Umbilical cord (tissue), 2 donors: ENCODE measurements around the gene SNAPC3. TPM values are rescaled to one million over a fixed set of nuclear protein-coding genes. Genes with fewer than 3 reads are reported as not detected.
"Not testable (repeated sequence)": the region's sequence is repeated elsewhere in the genome, so short reads cannot be mapped to it uniquely, and the experiment has no call there.

Source experiments
- DNase-seq: peaks from one replicate; pipeline ENCODE4 v3.0.0-alpha.2; 2015; ENCODE audit warnings: low spot score
- total RNA-seq: library from RNA; depleted of rRNA; stranded (reverse); fragments of >200 nt; gene quantifications from one replicate; pipeline ENCODE4 v1.2.3, GENCODE V29; 2014; ENCODE audit warnings: low replicate concordance; ENCODE audit not compliant: insufficient read depth

Gene SNAPC3
- total RNA-seq, 1 donor from 2014 or later, result 43.8 TPM

DNA sequence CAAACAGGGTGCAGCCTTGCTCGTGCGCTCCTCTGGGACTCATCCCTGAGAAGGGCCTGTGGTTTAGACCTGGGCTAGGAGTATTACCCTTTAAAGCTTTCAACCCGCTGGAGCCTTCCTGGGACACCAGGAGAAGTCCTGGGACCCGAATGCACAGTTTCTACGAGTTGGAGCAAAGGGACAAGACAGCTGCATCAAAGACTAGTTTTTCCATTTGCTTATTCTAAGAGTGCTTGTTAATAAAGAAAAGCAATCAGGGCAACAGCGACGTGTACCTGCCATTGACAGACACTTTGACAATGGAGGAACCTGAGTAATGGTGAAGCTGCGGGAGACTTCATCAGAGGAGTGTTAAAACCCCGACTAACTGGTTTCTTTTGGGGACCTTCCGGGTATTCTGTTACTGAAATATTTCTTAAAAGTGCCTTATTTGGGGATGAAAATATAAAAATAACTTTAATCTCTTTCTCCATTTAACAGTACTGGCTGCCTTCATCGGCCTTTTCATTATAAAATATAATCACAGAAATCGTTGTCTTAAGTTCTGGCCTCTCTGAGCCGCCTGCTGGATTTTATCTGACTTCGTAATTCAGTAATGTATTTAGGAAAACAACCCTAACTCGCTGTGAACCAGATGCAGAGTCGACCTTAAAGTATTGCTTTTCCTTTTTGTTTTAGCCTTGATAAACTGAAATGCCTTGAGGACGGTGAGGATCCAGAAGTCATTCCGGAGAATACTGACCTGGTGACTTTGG is 732 bp downstream of the SNAPC3 start:
- DNase-seq, result peak; percentile 54

DNA sequence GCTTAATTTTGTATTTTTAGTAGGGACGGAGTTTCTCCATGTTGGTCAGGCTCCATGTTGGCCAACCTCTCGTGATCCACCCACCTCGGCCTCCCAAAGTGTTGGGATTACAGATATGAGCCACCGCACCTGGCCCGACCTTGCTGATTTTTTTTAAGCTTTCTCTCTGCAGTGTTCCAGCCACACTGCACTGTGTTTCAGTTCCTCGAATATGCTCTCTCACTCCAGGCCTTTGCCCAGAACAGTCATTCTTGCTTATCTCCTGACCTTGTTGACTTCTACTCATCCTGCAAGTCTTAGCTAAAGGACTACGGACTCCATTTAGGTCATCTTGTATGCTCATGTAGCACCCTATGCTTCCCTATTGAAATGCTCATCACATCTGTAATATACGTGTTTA is 3.3 kb downstream of the SNAPC3 start:
- DNase-seq, result no peak

GRCh38 chr9:15427702-15428101 is 5.0 kb downstream of the SNAPC3 start:
- DNase-seq, result not testable (repeated sequence)

DNA sequence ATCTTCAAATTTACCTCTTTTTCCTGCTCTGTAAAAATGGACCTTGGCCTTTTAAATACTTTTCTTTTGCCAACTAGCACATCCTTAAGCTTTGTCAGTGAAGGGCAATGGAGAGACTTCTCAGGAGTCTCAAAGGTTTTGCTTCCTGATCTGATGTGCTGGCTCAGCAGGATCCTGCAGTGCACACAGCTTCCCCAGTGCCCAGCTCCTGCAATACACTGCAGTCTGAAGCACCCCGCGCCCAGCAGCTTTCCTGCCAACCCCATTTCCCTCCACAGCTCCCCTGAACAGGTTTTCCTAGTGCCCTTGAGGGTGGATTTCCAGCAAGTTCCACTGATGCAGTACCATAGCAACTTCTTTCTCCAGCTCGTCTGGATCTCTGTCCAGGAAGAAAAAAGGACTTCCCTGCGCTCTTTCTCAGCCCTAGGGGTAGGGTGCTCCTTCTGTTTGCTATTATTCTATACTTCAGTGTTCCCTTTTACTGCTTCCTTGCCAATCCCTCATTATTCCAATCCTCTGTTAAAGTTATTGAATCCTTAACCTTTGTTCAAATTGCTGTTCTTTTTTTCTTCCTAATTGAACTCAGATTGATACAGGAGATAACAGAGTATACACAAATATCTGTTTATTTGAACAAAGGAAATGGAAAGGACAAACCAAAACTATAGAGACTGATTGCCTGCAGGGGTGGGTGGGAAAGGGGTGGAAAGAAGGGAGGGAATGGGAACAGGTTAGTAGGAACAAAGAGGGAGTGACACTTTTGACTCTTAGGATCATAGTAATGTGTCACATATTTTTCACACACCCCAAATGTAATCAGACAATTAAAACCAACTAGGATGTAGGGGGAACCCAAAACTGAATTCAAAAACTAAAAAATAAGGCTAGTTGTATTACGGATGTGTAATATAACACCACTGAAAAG is 8.5 kb downstream of the SNAPC3 start:
- no peak for DNase-seq

GRCh38 chr9:15433191-15433590 is 10.5 kb downstream of the SNAPC3 start:
- no peak for DNase-seq

- DNase-seq, result no peak
These were observed 11.0 kb downstream of the SNAPC3 start for GRCh38 chr9:15433661-15434060.

DNA sequence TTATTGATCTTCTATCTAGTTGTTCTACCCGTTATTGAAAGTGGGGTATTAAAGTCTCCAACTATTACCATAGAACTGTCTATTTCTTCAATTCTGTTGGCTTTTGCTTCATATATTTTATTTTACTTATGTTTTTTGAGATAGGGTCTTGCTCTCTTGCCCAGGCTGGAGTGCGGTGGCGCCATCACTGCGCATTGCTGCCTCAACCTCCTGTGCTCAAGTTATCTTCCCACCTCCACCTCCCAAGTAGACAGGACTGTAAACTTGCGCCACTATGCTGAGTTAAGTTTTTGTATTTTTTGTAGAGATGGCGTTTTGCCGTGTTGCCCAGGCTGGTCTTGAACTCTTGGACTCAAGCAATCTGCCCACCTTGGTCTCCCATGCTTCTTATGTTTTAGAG is 16.2 kb downstream of the SNAPC3 start:
- DNase-seq, result no peak

DNA sequence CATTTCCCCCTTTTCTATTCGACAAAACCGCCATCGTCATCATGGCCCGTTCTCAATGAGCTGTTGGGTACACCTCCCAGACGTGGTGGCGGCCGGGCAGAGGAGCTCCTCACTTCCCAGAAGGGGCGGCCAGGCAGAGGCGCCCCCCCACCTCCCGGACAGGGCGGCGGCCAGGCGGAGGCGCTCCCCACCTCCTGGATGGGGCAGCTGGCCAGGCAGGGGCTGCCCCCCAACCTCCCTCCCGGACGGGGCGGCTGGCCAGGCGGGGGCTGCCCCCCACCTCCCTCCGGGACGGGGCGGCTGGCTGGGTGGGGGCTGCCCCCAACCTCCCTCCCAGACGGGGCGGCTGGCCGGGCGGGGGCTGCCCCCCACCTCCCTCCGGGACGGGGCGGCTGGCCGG is 19.2 kb downstream of the SNAPC3 start:
- not testable (repeated sequence) for DNase-seq

GRCh38 chr9:15442264-15442663 is 19.6 kb downstream of the SNAPC3 start:
- DNase-seq, result not testable (repeated sequence)

GRCh38 chr9:15444141-15444540 is 21.5 kb downstream of the SNAPC3 start:
- no peak for DNase-seq

GRCh38 chr9:15453956-15454355 is 31.3 kb downstream of the SNAPC3 start:
- DNase-seq, result no peak

GRCh38 chr9:15461056-15461455 is 38.4 kb downstream of the SNAPC3 start:
- DNase-seq, result no peak

- no peak for DNase-seq
These were observed 38.9 kb downstream of the SNAPC3 start for GRCh38 chr9:15461601-15462000.

DNA sequence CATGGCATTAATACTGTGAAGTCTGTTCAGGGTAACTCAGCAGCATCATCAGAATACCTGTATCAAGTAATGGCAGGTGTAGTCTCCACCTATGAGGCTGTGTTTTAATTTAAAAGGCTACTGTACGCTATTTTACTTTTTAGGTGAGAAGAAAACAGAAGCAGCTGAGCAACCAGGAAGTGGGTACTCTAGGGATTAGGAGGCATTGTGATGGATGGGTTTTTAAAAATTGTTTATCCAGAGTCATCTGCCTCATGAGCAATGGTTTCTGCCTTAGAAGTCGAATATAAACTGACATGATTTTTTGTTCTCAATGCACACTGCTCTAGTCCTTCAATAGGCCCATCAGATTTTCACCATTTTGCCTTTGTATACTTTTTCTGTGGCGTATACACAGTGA is 45.5 kb downstream of the SNAPC3 start:
- DNase-seq, result no peak

GRCh38 chr9:15469406-15469805 is 46.7 kb downstream of the SNAPC3 start:
- peak; percentile 4 for DNase-seq

DNA sequence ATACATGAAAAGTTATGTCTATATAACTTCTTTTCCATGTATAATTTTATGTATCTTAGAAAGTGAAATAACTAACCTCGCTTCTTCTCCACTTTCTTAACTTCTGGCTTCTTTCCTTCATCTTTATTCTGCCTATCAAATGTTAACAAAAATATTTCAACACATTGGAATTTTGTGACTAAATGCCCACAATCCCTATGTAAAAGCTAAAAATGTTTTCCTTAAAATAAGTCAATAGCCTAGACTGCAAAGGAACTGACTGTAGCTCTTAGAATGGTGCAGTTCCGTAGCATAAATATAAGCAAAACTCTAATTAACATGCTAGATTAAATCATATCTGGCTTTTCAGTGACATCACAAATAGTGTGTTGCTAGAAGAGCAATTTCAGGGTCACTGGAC is 47.2 kb downstream of the SNAPC3 start:
- no peak for DNase-seq

DNA sequence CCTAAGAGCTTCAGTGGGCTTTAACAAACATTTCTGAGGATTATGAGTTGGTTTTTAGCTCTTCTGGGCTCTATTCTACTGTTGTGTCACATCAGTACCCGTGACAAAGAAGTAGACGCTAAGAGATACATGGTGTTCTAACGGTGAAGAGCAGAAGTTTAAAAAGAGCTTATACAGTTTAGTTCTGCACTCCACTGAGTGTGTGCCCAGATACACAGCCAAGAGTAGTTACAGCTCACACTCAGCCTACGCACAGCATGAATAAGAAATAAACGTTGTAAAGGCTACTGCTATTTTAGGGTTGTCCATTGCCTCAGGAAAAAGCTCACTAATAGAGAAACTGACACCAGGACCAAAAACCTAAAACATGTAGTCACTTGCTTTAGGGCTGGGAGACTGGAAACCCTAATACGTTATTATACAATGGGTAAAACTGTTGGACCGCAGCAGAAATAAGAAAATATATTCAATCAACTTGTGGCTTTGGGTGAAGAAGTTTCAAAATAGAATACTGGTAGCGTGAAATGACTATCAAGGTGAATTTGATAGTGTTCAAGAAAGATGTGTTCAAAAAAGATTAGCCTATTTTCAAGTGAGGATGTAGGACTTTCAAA is 53.4 kb downstream of the SNAPC3 start:
- no peak for DNase-seq

DNA sequence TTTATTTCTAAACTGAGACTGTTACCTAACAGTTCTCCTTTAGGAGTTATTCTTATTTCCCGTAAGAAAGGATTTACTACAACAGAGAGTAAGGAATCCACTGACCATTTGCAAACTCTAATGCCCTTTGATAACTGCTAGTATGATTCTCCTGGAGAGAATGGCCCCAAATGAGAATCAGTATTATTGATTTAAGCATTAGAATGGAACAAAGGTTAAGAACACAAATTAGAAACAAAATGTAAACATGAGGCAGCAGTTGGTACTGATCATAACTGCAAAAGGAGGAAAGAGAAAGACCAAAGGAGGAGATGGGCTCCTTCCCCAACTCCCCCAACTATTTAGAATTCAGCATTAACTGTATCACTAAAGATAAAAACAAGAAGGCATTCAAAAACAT is 57.4 kb downstream of the SNAPC3 start:
- no peak for DNase-seq

DNA sequence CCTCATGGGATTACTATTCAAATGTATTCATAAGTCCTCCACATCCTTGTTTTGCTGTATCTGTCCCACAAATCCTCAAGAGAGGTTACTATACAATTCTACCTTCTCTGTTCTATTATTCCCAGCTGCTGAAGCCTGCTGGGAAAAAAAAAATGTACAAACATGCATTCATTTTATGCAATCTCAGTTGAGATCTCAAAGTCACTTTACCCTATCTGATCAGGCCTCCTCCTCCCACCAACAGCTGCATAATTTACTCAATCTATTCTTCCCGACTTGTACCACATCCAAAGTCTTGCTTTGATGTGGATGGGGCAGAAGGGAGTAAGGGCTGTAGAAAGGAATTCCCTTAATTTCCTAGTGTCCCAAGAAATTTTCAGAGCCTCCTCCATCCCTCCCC is 59.5 kb downstream of the SNAPC3 start:
- no peak for DNase-seq

- DNase-seq, result no peak
These were observed 62.1 kb downstream of the SNAPC3 start for GRCh38 chr9:15484802-15485201.

DNA sequence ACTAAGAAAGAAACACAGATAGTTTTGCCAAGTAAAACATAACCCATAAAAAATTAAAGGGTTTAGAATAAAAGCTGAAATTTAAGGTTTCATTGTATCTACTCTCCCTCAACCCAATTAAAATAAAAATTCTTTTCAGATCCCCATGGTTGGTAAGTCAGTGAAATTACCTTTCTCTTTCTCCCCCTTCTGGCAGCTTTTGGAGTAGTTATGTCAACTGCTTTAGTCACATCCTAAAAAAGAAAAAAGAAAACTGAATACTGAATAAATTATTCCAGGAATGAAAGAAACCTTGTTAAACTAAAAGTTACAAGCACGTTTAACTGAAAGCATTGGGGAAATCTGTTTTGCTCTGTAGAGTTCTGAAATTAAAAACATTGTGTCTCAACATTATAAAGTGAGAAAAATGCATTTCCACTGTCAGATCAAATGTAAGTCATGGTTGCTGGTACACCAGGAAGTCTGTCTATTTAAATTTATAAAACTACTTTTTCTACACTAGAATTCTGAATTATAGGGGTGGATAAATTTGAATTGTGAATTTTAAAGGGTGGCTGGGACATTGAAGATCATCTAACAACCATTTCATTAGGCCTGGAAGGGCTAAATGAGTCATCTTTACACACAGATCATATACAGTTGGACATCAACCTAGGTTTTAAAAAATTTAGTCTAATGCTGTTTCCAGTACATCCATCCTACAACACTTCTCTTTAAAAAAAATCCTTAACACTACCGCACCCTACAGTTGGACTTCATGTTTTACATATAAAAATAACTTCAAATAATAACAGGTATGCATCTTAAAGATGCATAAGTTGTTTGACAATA is 63.4 kb downstream of the SNAPC3 start:
- DNase-seq, result peak; percentile 23
